ENCODE data around the gene IREB2.
A peak's percentile ranks its signal among the peaks of the same experiment; 100 is the strongest.
"Not testable (repeated sequence)": the region's sequence is repeated elsewhere in the genome, so short reads cannot be mapped to it uniquely, and the experiment has no call there.

The IREB2 gene

DNA sequence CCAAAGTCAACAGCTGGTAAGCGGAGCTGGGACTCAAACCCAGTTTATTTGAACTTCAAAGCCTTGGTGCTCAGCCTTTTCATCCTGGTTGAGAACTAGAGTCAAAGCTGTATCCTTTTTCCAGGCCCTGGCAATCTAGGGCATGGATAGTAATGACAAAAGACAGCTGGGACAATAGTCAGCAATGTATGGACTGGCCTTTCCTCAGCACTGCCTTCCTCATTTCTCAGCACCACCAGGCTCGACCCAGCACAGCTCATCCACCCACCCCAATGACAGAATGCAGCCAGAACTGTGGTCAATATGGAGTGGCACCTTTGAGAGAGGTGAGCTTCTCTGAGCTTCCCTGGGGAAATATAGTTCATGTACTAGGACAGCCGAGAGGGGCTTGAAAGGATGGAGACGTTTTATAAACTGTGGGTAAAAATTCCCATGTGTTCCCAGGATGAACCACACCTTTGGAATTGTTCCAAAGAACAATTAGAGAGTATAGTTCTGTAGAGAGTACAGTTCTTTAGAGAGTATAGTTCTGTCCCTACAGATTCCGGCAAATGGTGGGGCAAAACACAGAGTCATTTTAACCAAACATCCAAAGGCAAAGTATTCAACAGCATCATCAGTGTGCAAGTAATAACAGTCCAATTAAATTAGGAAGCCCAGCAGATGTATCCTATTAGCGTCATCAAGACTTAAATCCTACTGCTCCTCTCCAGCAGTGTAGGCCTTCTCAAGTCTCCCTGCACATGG lies 30.2 kb upstream of the IREB2 start:
- DNase-seq (ENCODE audit: low read depth, low spot score): no peak

DNA sequence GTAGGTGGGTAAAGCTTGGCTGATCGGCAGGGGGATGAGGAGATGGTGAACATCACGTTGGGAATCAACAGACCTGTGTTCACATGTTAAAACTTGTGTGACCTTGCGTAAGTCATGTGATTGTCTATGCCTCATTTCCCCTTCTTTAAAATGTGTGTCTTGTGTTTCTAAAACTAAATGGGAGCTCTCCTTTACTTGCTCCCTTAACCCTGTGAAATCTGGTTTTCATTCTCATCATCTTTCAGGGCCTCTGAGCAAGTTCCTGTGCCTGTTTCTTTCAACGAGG lies 29.7 kb upstream of the IREB2 start:
- DNase-seq (ENCODE audit: low read depth, low spot score): no peak

DNA sequence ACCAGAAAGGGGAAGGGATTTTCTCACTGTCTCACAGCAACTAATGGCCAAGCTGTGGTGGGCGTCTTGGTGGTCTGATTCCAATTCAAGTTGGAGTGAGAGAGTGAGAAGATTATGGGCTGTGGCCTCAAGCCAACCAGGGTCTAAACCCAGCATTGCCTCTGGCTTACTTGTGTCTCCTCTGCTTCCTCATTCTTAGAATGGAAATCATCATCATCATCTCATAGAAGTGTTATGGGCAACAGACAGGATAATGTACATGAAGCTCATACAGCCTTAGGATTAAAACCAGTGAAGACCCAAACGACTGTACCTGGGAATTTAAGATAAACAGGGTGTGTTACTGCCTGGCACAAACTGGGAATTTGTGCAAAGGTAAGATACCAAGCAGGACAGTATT lies 29.1 kb upstream of the IREB2 start:
- no peak for DNase-seq (ENCODE audit: low read depth, low spot score)

DNA sequence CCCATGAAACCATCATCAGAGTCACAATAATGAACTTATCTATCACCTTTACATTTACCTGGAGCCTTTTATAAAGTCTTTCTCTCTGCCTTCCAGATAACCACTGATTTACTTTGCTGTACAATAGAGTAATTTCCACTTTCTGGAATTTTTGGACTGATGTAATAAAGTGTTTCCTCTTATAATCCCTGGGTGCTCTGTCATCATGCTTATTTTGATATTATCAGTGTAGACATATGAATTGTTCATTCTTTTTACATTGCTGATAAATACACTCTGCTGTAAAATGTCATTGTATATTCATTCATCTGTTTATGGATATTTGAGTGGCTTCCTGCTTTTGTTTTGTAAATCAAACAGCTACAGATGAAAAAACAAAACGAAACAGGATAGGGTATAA lies 27.0 kb upstream of the IREB2 start:
- DNase-seq (ENCODE audit: low read depth, low spot score): no peak

DNA sequence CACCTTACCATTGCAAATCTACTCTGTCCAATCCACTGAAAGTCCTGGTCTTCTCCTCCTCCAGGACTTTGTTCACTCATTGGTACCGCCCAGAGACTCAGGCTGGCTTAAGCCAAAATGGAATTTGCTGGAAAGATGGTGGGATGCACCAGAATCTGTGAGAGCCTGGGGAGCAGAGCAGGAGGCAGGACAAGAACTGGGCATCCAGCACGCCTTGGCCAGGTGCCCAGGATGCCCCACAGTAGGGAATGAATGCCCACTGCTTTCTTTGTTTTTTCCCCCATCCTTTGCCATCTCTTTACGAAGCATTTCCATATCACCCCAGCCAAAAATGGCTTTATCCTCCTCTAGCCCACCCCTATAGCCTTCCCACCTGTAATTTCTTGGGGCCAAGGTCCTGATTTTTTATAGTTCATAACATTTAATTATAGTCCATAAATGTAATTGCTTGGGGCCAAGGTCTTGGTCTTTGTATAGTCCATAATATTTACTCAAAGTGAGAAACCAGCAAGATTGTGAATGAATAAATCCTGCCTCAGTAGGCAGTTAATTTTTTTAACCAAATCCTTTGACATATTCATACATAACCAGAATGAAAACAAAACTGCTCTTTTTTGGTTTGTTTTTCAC lies 23.3 kb upstream of the IREB2 start:
- no peak for DNase-seq (ENCODE audit: low read depth, low spot score)

DNA sequence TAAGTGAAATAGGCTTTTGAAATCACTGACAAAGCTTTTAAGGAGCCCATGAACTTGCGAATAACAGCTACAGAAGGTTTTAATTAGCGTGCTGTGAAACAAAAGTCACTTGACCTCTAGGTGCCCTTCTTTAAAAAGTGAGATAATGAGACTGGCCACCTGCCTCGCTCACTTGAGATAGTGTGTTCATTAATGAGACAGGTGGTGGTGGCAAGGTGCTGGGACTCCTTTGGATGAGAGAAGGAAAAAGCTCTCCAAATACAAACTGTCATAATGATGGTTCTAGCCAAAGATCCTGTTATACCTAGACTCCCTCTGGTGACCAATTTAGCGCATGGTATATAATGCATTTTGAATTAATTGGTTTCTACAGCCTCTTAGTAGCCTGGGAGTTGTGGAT lies 22.7 kb upstream of the IREB2 start:
- DNase-seq (ENCODE audit: low read depth, low spot score): no peak

DNA sequence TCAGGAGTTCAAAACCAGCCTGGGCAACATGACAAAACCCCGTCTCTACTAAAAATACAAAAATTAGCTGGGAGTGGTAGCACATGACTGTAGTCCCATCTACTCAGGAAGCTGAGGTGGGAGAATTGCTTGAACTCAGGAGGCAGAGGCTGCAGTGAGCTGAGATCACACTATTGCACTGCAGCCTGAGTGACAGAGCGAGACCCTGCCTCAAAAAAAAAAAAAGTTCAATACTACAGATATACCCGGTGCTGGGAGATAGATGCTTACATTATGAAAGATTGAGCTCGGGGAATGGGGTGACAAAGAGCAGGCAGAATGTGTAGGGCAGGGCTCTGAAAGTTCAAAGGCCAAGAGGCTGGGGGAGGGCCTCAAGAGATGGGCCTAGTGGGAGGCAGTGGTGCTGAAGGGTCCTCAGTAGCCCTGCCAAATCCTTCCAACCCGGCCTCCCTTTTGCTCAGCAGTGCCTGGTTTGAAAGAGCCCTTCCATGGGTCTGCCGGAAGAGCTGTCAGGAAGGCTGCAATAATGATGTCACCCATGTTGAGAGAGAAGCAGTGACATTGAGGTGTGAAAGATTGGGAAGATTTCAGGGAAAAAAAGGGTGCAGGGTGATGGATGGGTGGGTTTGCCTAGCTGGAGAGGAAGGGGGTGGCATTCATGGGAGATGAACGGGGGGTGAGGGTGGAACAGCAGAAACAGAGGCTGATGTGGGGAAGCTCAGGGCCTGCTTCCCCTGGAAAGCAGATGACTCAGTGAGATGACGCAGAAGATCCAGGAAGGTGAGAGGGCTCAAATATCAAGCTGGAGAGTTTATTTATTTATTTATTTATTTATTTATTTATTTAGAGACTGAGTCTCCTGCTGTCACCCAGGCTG lies 20.0 kb upstream of the IREB2 start:
- no peak for DNase-seq (ENCODE audit: low read depth, low spot score)

DNA sequence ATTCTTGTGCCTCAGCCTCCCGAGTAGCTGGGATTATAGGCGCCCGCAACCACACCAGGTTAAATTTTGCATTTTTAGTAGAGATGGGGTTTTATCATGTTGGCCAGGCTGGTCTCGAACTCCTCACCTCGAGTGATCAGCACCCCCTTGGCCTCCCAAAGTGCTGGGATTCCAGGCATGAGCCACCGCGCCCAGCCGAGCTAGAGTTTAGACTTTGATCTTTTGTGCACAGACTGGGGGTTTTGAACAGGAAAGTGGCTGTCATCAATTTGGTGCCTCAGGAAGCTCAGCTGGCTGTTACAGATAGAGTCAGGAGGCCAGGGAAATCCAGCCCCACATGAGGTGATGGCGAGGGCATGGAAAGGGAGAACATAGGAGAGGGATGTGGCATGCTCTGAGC lies 19.3 kb upstream of the IREB2 start:
- DNase-seq (ENCODE audit: low read depth, low spot score): no peak

DNA sequence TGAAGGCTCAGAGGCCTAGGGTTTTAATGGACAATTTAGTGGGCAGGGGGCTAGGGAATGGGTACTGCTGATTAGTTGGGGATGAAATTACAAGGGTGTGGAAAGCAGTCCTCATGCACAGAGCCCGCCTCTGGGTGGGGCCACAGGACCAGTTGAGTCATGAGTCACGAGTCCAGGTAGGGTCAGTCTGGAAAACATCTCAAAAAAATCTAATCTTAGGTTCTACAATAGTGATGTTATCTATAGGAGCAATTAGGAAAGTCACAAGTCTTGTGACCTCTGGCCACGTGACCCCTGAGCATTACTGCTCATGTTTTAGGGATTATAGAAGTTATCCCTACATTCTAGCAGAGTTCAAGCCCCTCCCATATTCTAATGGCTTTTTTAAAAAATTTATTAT lies 18.6 kb upstream of the IREB2 start:
- DNase-seq (ENCODE audit: low read depth, low spot score): no peak

DNA sequence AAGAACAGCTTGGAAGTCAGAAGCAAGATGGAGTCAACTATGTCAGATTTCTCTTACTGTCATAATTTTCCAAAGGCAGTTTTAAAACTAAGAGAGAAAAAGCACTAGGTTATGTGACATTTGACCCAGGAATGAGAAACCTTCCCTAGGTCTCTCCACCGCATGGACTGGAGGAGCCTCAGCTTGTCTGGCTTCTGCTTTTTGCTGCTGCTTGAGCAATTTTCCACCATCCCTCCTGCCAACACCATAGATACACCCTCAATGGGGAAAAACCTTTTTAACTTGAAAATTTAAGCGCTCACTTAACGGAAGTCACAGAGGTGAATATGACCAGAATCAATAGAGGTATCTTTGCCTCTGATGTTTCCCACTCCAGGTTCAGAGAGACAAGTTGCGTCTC lies 17.8 kb upstream of the IREB2 start:
- no peak for DNase-seq (ENCODE audit: low read depth, low spot score)

DNA sequence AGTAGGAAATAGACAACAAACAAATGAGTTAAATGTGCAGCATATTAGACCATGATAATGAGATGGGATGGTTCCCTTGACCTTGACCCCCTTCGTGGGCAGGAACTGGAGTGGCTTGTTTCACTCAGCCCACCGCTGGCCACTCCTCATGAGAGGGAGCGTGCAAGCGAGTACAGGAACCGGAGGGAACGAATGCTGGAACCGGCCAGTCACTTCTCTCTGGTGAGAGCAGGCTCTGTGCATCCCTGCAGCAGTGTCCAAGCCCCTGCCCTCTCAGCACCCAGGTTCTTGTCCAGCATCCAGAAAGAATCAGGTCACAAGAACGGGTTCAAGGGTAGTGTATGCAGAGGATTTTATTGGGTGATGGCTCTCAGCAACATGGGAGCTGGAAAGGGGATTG lies 17.2 kb upstream of the IREB2 start:
- DNase-seq (ENCODE audit: low read depth, low spot score): no peak

DNA sequence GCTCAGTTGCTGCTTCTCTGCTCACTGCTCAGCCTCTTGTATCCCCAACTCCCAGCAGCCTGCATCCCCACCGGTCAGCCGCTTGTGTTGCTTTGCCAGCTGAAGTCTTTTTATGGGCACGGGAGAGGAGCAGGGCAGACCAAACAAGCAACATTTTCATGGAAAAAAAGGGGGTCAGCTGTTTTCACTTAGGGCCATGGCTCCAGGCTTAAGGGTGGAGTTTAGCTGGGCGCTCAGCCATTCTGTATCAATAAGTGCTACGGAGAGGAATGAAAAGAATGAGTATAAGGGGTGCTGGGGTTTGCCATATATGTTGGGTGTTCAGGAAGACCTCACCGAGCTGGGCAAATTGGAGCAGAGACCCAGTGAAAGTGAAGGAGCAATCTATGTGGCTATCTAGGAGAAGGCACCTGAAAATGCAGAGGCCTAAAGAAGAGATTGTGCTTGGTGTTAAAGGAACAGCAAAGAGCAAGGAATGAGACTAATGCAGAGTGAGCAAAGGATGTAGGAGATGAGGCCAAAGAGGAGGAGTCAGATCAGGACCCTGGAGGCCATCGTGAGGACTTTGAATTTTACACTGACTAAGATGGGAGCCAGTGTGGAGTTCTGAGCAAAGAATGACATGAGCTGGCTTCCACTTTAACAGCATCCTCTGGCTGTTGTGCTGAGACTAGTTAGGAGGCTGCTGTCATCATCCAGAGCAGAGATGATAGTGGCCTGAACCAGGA lies 16.6 kb upstream of the IREB2 start:
- DNase-seq (ENCODE audit: low read depth, low spot score): no peak

DNA sequence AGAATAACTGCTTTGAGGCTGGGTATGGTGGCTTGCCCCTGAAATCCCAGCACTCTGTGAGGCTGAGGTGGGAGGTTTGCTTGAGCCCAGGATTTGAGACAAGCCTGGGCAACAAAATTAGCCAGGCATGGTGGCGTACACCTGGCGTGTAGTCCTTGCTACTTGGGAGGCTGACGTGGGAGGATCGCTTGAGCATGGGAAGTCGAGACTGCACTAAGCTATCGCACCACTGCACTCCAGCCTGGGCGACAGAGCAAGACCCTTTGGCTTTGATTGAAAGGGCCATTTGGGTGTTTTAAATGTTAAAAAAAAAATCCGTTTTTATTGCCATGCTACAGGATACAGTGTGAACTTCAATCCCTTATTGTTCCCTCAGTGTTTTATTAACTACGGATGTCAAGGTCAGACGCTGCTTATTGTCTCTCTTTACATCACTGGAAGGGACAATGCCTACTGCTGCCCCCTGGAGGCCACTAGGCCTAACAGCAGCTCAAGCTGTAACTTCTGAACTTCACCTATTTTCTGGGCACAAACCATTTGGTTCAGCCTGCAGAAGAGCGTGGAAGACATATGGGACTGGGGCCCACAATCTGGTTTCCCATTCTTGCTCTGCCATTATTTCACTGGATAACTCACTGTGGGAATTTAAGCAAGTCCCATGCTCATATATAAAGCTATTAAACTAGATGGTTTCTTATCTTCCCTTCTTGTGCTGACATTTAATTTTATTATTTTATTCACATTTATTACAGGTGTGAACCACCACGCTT lies 15.3 kb upstream of the IREB2 start:
- DNase-seq (ENCODE audit: low read depth, low spot score): peak; percentile 43

DNA sequence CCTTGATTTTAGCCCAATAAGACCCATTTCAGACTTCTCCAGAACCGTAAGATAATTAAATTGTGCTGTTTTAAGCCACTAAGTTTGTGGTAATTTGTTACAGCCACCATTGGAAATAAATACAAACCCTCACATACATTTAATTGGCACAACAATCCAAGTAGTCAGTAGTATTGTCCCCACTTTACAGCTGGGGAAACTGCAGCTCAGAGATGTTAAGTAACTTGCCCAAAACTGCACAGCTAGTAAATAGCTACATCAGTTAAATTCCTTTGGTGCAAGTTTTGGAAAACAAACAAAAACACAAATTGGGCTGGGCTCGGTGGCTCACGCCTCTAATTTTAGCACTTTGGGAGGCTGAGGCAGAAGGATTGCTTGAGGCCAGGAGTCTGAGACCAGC lies 13.3 kb upstream of the IREB2 start:
- no peak for DNase-seq (ENCODE audit: low read depth, low spot score)

DNA sequence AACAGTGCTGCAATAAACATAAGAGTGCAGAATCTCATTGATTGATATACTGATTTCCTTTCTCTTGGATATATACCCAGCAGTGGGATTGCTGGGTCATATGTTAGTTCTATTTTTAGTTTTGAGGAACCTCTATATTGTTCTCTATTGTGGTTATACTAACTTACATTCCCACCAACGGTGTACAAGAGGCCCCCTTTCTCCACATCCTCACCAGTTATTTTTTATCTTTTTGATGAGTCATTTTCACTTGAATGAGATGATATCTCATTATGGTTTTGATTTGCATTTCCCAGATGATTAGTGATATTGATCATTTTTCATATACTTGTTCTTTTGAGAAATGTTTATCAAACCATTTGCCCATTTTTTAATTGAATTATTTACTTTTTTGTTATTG lies 12.4 kb upstream of the IREB2 start:
- DNase-seq (ENCODE audit: low read depth, low spot score): no peak

DNA sequence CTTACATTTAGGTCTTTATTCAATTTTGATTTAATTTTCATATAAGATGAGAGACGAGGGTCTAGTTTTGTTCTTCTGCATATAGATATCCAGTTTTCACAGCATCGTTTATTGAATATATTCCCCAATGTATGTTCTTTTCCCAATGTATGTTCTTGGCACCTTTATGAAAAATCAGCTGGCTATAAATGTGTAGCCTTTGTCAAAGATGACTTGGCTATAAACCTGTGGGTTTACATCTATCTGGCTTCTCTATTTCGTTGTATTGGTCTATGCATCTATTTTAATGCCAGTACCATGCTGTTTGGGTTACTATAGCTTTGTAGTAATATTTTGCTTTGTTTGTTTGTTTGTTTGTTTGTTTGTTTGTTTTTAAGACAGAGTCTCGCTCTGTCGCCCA lies 11.7 kb upstream of the IREB2 start:
- DNase-seq (ENCODE audit: low read depth, low spot score): no peak

DNA sequence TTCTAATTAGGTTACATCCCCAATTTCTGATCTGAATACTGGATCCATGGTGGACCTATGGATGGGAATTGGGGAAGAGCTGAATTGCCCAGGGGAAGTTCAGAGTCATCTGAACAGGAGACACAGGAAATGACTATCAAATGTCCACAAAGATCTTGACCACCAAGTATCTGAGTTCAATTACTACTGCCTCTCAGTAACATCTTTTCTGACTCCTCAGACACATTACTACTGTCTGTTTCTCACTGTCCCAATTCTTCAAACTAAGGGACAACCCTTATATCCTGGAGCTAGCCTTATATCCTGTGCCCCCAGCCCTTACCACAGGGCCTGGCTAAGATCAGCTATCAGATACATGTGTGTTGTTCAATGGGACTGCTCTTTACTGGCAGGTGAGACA lies 10.1 kb upstream of the IREB2 start:
- no peak for DNase-seq (ENCODE audit: low read depth, low spot score)

DNA sequence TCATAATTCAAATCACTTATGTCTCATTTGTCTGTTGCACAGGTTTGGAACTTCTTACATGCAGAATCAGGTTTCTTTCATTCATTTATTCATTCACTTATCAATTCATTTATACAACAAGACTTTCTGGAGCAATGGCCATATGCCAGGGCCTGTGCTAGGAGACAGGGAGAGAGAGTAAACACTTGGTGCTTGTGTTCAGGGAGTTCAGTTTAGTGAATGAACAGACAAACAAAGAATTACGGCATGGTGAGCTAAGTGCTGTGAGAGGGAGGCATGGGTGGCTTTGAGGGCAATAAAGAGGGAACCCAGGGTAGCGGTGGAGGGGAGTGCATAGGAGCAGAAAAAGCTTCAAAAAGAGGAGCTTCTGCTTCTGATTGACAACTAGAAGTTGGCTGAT lies 8.5 kb upstream of the IREB2 start:
- DNase-seq (ENCODE audit: low read depth, low spot score): no peak

DNA sequence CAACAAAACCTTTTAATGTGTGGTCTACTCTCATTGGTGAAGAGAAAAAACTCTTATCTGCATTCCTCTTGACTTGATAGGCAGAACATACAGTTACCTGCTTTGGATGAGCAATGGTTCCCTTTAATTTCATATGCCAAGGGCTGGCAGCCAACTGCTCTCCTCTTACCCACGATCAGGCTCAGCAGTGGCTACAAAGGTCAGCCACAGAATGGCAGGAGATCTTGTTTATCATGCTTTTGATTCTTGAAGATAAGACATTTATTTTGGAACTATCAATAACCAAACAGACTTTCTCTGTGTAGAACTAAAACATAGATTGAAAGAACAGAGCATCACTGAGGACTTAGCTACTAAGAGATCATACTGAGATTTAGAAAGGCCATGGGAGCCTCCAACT lies 6.1 kb upstream of the IREB2 start:
- no peak for DNase-seq (ENCODE audit: low read depth, low spot score)

DNA sequence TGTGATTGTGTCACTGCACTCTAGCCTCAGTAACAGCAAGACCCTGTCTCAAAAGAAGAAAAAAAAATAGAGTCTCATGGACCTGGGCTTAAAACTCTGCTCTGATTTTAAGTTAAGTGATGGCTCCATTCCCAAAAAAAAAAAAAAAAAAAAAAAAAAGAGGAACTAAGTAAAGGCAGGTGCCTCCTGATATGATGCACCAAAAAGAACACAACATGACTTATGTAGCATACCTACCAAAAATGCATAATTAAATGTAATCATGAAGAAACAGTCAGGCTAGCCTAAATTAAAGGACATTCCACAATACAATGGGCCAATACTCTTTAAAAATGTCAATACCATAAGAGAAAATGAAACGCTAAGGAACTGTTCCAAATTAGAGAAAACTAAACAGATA lies 5.4 kb upstream of the IREB2 start:
- DNase-seq (ENCODE audit: low read depth, low spot score): no peak

DNA sequence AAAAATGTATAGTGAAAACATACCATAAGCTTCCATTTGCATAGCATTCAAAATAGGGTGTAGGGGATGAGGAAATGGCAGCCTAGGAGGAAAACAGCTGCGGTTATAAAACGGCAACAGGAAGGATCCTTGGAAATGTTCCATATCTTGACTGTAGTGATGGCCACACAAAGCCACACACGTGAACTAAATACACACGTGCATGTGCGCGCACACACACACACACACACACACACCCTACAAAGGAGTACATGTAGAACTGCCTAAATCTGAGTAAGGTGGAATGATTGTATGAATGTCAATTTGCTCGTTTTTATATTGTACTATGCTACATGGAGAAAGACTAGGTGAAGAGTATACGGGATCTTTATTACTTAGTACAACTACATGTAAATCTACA lies 3.9 kb upstream of the IREB2 start:
- DNase-seq (ENCODE audit: low read depth, low spot score): no peak

DNA sequence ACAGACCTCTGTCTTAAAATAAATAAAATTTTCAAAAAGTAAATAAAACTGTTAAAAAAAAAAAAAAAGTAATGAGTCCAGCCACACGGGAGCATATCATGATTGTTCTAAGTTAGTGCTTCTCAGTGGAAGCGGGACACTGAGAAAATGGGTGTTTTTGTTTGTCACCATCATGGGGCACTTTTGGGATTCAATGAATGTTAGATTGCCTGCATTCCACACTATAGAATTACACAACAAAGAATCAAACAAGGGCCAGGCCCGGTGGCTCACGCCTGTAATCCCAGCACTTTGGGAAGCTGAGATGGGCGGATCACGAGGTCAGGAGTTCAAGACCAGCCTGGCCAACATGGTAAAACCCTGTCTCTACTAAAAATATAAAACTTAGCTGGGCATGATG lies 3.3 kb upstream of the IREB2 start:
- not testable (repeated sequence) for DNase-seq (ENCODE audit: low read depth, low spot score)

Measured in activated CD4-positive, CD25-positive, alpha-beta regulatory T cell treated with anti-CD3 and anti-CD28 coated beads, Interleukin-2, amount 50 U/mL, for 16 hours (primary cell).